Effector CD4-positive, alpha-beta T cell (primary cell): ENCODE measurements around the gene AMER1.

Experiments
- DNase-seq: peaks from one replicate; pipeline ENCODE4 v3.0.0-alpha.2; 2020

Gene AMER1

GRCh38 chrX:64182208-64182607 lies 23.3 kb downstream of the AMER1 start:
- DNase-seq: no peak

GRCh38 chrX:64176876-64177275 lies 28.6 kb downstream of the AMER1 start:
- no peak for DNase-seq

- DNase-seq: no peak
Observed at GRCh38 chrX:64169988-64170387, 35.5 kb downstream of the AMER1 start.

- DNase-seq: no peak
Observed at GRCh38 chrX:64152857-64153256, 52.7 kb downstream of the AMER1 start.

GRCh38 chrX:64151911-64152310 lies 53.6 kb downstream of the AMER1 start:
- no peak for DNase-seq

- DNase-seq: no peak
Observed at GRCh38 chrX:64150775-64151174, 54.7 kb downstream of the AMER1 start.
